ENCODE data around the gene SNAP25.

The SNAP25 gene

DNA sequence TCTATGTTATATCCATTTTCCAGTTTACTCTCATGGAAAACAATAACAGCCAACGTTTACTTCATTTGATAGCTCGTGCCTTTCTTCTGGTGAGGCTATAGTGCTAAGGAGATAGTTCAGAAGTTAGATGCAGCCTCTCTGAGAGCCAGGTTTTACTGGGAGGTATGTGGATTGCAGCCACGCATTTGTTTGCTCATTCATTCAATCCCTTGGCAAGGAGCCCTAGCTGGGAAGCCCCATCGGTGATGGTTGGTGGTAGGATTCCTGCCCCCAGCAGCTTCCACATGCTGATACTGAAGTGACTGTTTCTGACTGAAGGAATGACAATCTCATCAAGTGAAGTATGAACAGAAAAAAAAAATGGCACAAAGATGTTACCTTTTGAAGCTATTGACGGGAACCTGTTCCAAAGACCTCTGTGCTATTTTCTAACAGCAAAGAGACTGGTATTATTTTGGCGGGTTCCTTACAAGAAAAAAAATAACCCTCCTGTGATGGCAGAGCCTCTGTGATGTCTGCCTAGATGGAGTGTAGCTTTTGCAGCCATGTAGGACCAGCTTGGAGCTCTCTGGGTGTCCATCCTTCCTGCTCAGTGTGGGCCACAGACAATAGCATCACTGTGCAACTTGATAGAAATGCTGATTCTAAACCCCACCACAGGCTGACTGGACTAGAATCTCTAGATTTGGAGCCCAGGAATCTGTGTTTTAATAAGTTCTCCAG lies 30.6 kb downstream of the SNAP25 start (continued):
- TF ChIP-seq ZNF624 (tag by site-specific recombination; IDR thresholded peaks at IDR 0.05) (no peak), OSR2 (tag by site-specific recombination; IDR thresholded peaks at IDR 0.05) (no peak), GLIS1 (tag by site-specific recombination; IDR thresholded peaks at IDR 0.05) (peak; percentile 93), ZNF24 (tag by site-specific recombination; IDR thresholded peaks at IDR 0.05) (no peak), ZNF423 (tag by site-specific recombination; IDR thresholded peaks at IDR 0.05) (no peak)

- CTCF ChIA-PET, result interaction anchor here (0.6 to 1.3 kb wide), 3 partner anchors 8 to 151 kb away, joined by 3 to 4 read pairs (median 3); no protein-coding TSS in a partner anchor
- no peak for TF ChIP-seq ZNF354C (tag by site-specific recombination; IDR thresholded peaks at IDR 0.05; ENCODE audit: borderline replicate concordance, low read depth)
- TF ChIP-seq ZNF600 (tag by site-specific recombination; IDR thresholded peaks at IDR 0.05), result no peak
- no peak for TF ChIP-seq ZNF221 (tag by site-specific recombination; IDR thresholded peaks at IDR 0.05; ENCODE audit: borderline replicate concordance)
- no peak for TF ChIP-seq ZNF391 (tag by site-specific recombination; IDR thresholded peaks at IDR 0.05; ENCODE audit: borderline replicate concordance, low read depth)
- no peak for TF ChIP-seq BCL11B (tag by site-specific recombination; IDR thresholded peaks at IDR 0.05; ENCODE audit: low read depth)
- TF ChIP-seq ZNF626 (tag by site-specific recombination; IDR thresholded peaks at IDR 0.05), result no peak
- no peak for TF ChIP-seq SETDB1 (IDR thresholded peaks at IDR 0.05; ENCODE audit: insufficient read length, low read length)
- TF ChIP-seq YY2 (tag by site-specific recombination; IDR thresholded peaks at IDR 0.05), result no peak
- TF ChIP-seq ZNF677 (tag by site-specific recombination; IDR thresholded peaks at IDR 0.05), result no peak
- no peak for TF ChIP-seq ZNF777 (tag by site-specific recombination; IDR thresholded peaks at IDR 0.05; ENCODE audit: borderline replicate concordance)
- TF ChIP-seq, protein P1, sequence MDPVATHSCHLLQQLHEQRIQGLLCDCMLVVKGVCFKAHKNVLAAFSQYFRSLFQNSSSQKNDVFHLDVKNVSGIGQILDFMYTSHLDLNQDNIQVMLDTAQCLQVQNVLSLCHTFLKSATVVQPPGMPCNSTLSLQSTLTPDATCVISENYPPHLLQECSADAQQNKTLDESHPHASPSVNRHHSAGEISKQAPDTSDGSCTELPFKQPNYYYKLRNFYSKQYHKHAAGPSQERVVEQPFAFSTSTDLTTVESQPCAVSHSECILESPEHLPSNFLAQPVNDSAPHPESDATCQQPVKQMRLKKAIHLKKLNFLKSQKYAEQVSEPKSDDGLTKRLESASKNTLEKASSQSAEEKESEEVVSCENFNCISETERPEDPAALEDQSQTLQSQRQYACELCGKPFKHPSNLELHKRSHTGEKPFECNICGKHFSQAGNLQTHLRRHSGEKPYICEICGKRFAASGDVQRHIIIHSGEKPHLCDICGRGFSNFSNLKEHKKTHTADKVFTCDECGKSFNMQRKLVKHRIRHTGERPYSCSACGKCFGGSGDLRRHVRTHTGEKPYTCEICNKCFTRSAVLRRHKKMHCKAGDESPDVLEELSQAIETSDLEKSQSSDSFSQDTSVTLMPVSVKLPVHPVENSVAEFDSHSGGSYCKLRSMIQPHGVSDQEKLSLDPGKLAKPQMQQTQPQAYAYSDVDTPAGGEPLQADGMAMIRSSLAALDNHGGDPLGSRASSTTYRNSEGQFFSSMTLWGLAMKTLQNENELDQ (tag by site-specific recombination; IDR thresholded peaks at IDR 0.05; ENCODE audit: low read depth), result no peak
- no peak for TF ChIP-seq ZNF629 (tag by site-specific recombination; IDR thresholded peaks at IDR 0.05)
- no peak for TF ChIP-seq ZNF423 (tag by site-specific recombination; IDR thresholded peaks at IDR 0.05)
- POLR2A ChIA-PET, result interaction anchor here (1.2 kb wide), 1 partner anchor 185 kb away, joined by 4 read pairs; the partner anchor contains the start of genes MKKS and SLX4IP
- Histone ChIP-seq H3K4me1 (ENCODE audit: control insufficient read depth, insufficient read depth, low read length) (peaks cover 2% of the 10 kb centered on the region; the same call in 1 of the 2 replicates), H3K9me3 (ENCODE audit: control insufficient read depth, insufficient read depth, low read depth, low read length) (no peaks in the 10 kb centered on the region), H3K36me3 (ENCODE audit: control insufficient read depth in 2 of 2, insufficient read depth in 1 of 2, low read length in 2 of 2) (no peaks in the 10 kb centered on the region), H3K4me3 (ENCODE audit: low read depth, low read length) (no peak overlapping the region), H3K27ac (ENCODE audit: extremely low read depth, low read depth, low read length) (no peak overlapping the region)
These were observed 31.2 kb downstream of the SNAP25 start for GRCh38 chr20:10249822-10250221.

DNA sequence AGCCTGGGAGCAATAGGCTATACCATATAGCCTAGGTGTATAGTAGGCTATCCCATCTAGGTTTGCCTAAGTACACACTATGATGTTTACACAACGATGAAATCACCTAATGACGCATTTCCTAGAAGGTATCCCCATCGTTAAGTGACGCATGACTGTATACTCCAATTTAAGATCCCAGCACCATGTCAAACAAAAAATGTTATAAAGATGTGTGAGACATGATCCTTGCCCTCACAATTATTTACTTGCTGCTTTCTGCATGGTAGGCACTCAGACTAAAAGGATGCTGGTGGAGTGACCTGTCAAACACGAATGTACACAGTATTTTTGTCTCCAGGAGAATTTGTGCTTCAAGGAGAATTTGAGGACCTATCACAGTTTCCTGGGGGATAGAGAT lies 32.3 kb downstream of the SNAP25 start:
- H3K4me1 ChIP-seq (ENCODE audit: control insufficient read depth, insufficient read depth, low read length), result peaks cover 2% of the 10 kb centered on the region; the same call in 1 of the 2 replicates
- no peak overlapping the region for H3K4me3 ChIP-seq (ENCODE audit: low read depth, low read length)
- ChIA-PET POLR2A (no interaction called here), CTCF (interaction anchor here (0.7 kb wide), 1 partner anchor 1185 kb away, joined by 3 read pairs; no protein-coding TSS in a partner anchor)
- H3K36me3 ChIP-seq (ENCODE audit: control insufficient read depth in 2 of 2, insufficient read depth in 1 of 2, low read length in 2 of 2), result no peaks in the 10 kb centered on the region
- no peak overlapping the region for H3K27ac ChIP-seq (ENCODE audit: extremely low read depth, low read depth, low read length)
- H3K9me3 ChIP-seq (ENCODE audit: control insufficient read depth, insufficient read depth, low read depth, low read length), result no peaks in the 10 kb centered on the region
- TF ChIP-seq OVOL3 (tag by site-specific recombination; IDR thresholded peaks at IDR 0.05) (peak; percentile 40; the same call in 1 of the 2 replicates), ZNF610 (tag by site-specific recombination; IDR thresholded peaks at IDR 0.05; ENCODE audit: borderline replicate concordance) (no peak), ZNF394 (tag by site-specific recombination; IDR thresholded peaks at IDR 0.05; ENCODE audit: borderline replicate concordance) (peak; percentile 39; the same call in 1 of the 2 replicates), ATF2 (tag by site-specific recombination; IDR thresholded peaks at IDR 0.05; ENCODE audit: low read depth) (peak; percentile 20; the same call in 1 of the 2 replicates), ZNF274 (IDR thresholded peaks at IDR 0.05; ENCODE audit: low read length) (no peak), ZNF274 (tag by site-specific recombination; IDR thresholded peaks at IDR 0.05; ENCODE audit: borderline replicate concordance) (no peak), SP7 (tag by site-specific recombination; IDR thresholded peaks at IDR 0.05) (peak; percentile 71), BCL11A (tag by site-specific recombination; IDR thresholded peaks at IDR 0.05; ENCODE audit: low read depth) (peak; percentile 64; the same call in 1 of the 2 replicates), GLI2 (tag by site-specific recombination; IDR thresholded peaks at IDR 0.05; ENCODE audit: borderline replicate concordance, low read depth) (peak; percentile 54; the same call in 1 of the 2 replicates), WT1 (tag by site-specific recombination; IDR thresholded peaks at IDR 0.05) (peak; percentile 84), INSM2 (tag by site-specific recombination; IDR thresholded peaks at IDR 0.05) (peak; percentile 77), ZNF777 (tag by site-specific recombination; IDR thresholded peaks at IDR 0.05; ENCODE audit: borderline replicate concordance) (no peak)
